H1 (cell line): ENCODE data around the gene TMCC1. TPM values are rescaled to one million over a fixed set of nuclear protein-coding genes. Genes with fewer than 3 reads are reported as not detected.

Experiments
- CTCF ChIA-PET: fragments of 300-600 bp; sonication (Branson Sonifier 250); formaldehyde crosslinking; loops from one replicate; lab custom pipeline; 2021; ENCODE audit not compliant: partially characterized antibody; lab: Charles Lee
- POLR2A ChIA-PET: fragments of 300-600 bp; sonication (Branson Sonifier 250); formaldehyde crosslinking; loops from one replicate; lab custom pipeline; 2021; ENCODE audit warnings: inconsistent platforms; ENCODE audit not compliant: partially characterized antibody; lab: Charles Lee
- DNase-seq, 2 experiments: peaks; one replicate each; pipeline versions ENCODE4 v3.0.0 to v3.0.0-alpha.2; 2010 to 2022; ENCODE audit warnings: low spot score in 2 of 2, low read depth in 1 of 2, mixed read lengths in 1 of 2
- FAIRE-seq: peaks from 2 replicates; lab custom pipeline; 2011; peaks lifted over from hg19 to GRCh38; lab: Jason Lieb, UNC
- H2AFZ ChIP-seq: 2 replicates; pipeline ENCODE4 v1.8.1; 2012; ENCODE audit warnings: low read length, inconsistent platforms
- H2AK5ac ChIP-seq: 2 replicates; pipeline ENCODE4 v1.6.1; 2013; ENCODE audit warnings: low read depth, low read length
- H2BK120ac ChIP-seq: replicated peaks from 2 replicates; pipeline ENCODE3; 2013; ENCODE audit warnings: low read depth, low read length, inconsistent platforms
- H2BK12ac ChIP-seq: 2 replicates; pipeline ENCODE4 v1.6.1; 2013; ENCODE audit warnings: low read depth, low read length
- H2BK15ac ChIP-seq: 2 replicates; pipeline ENCODE4 v1.6.1; 2013; ENCODE audit warnings: low read length
- H2BK20ac ChIP-seq: 2 replicates; pipeline ENCODE4 v1.6.1; 2013; ENCODE audit warnings: low read length
- H2BK5ac ChIP-seq: 2 replicates; pipeline ENCODE4 v1.6.1; 2013; ENCODE audit warnings: low read depth, low read length
- H3K14ac ChIP-seq: 2 replicates; pipeline ENCODE4 v1.6.1; 2013; ENCODE audit warnings: inconsistent platforms; ENCODE audit not compliant: insufficient read length
- H3K18ac ChIP-seq: 2 replicates; pipeline ENCODE4 v1.6.1; 2013; ENCODE audit warnings: low read length; ENCODE audit errors: extremely low read depth
- H3K23ac ChIP-seq: 2 replicates; pipeline ENCODE4 v1.6.1; 2013; ENCODE audit warnings: inconsistent platforms; ENCODE audit not compliant: insufficient read length
- H3K23me2 ChIP-seq: 2 replicates; pipeline ENCODE4 v1.6.1; 2013; ENCODE audit warnings: low read depth, low read length
- H3K27ac ChIP-seq: 2 replicates; pipeline ENCODE4 v1.6.1; 2011; ENCODE audit warnings: low read depth, low read length, inconsistent platforms
- H3K27me3 ChIP-seq, 4 experiments: replicated peaks in 1 of 4; 1 replicate in 1 of 4; 2 replicates in 3 of 4; pipeline versions ENCODE4 v1.6.1 to v1.8.1; 2011 to 2013; ENCODE audit warnings: low read length in 3 of 4, mild to moderate bottlenecking in 3 of 4, inconsistent platforms in 2 of 4, mixed read lengths in 2 of 4, moderate library complexity in 1 of 4; ENCODE audit not compliant: control insufficient read depth in 3 of 4, insufficient read depth in 3 of 4; ENCODE audit errors: extremely low read depth in 1 of 4
- H3K36me3 ChIP-seq, 4 experiments: 2 replicates each; pipeline versions ENCODE4 v1.6.1 to v1.8.1; 2011 to 2013; ENCODE audit warnings: mild to moderate bottlenecking in 4 of 4, low read length in 3 of 4, moderate library complexity in 2 of 4, control low read depth in 1 of 4, inconsistent platforms in 1 of 4; ENCODE audit not compliant: insufficient read depth in 4 of 4, control insufficient read depth in 2 of 4
- H3K4ac ChIP-seq: replicated peaks from 2 replicates; pipeline ENCODE3; 2013; ENCODE audit warnings: low read length, low read depth, mixed read lengths, inconsistent platforms; ENCODE audit not compliant: insufficient read length
- H3K4me1 ChIP-seq, 4 experiments: replicated peaks in 1 of 4; 1 replicate in 1 of 4; 2 replicates in 3 of 4; pipeline versions ENCODE4 v1.6.1 to v1.8.1; 2011 to 2013; ENCODE audit warnings: low read length in 3 of 4, inconsistent platforms in 2 of 4, mixed read lengths in 1 of 4; ENCODE audit not compliant: insufficient read depth in 4 of 4, control insufficient read depth in 3 of 4
- H3K4me2 ChIP-seq, 2 experiments: 2 replicates each; pipeline versions ENCODE4 v1.6.1 to v1.8.1; 2011 to 2013; ENCODE audit warnings: low read depth in 2 of 2, low read length in 2 of 2, control low read depth in 1 of 2, inconsistent platforms in 1 of 2, mild to moderate bottlenecking in 1 of 2; ENCODE audit not compliant: insufficient read depth in 1 of 2
- H3K4me3 ChIP-seq, 4 experiments: fragments of 200-600, 300-600 bp in 1 of 4; sonication (generic), shearing (Covaris generic), sonication (Bioruptor Twin) in 1 of 4; 2 replicates each; pipeline versions ENCODE4 v1.5.1 to v1.8.1; 2011 to 2016; ENCODE audit warnings: low read length in 4 of 4, low read depth in 3 of 4, control low read depth in 2 of 4, inconsistent platforms in 2 of 4, mild to moderate bottlenecking in 2 of 4, mixed read lengths in 1 of 4, moderate library complexity in 1 of 4; ENCODE audit not compliant: insufficient read depth in 2 of 4; ENCODE audit errors: extremely low read depth in 1 of 4
- H3K56ac ChIP-seq: replicated peaks from 2 replicates; pipeline ENCODE3; 2013; ENCODE audit warnings: low read depth, mild to moderate bottlenecking, mixed read lengths, low read length, inconsistent platforms; ENCODE audit not compliant: insufficient read length
- H3K79me1 ChIP-seq: 2 replicates; pipeline ENCODE4 v1.6.1; 2013; ENCODE audit warnings: low read depth, low read length, control low read depth
- H3K79me2 ChIP-seq, 2 experiments: 2 replicates each; pipeline versions ENCODE4 v1.6.1 to v1.8.1; 2012 to 2013; ENCODE audit warnings: low read length in 2 of 2, mild to moderate bottlenecking in 2 of 2, inconsistent platforms in 1 of 2; ENCODE audit not compliant: insufficient read depth in 2 of 2, control insufficient read depth in 1 of 2
- H3K9ac ChIP-seq, 4 experiments: replicated peaks in 1 of 4; 1 replicate in 1 of 4; 2 replicates in 3 of 4; pipeline versions ENCODE4 v1.6.1 to v1.8.1; 2011 to 2013; ENCODE audit warnings: low read depth in 3 of 4, low read length in 3 of 4, control low read depth in 2 of 4, mild to moderate bottlenecking in 2 of 4, moderate library complexity in 2 of 4, inconsistent platforms in 1 of 4; ENCODE audit errors: extremely low read depth in 1 of 4
- H3K9me3 ChIP-seq, 2 experiments: 2 replicates each; pipeline versions ENCODE4 v1.6.1 to v1.8.1; 2012 to 2013; ENCODE audit warnings: mild to moderate bottlenecking in 2 of 2, moderate library complexity in 2 of 2, control low read depth in 1 of 2, inconsistent platforms in 1 of 2, low read depth in 1 of 2, low read length in 1 of 2, mixed read lengths in 1 of 2; ENCODE audit not compliant: insufficient read depth in 2 of 2
- H4K20me1 ChIP-seq, 2 experiments: replicated peaks in 1 of 2; 2 replicates each; pipeline versions ENCODE3 to v1.8.1; 2011 to 2013; ENCODE audit warnings: inconsistent platforms in 2 of 2, low read length in 2 of 2, mild to moderate bottlenecking in 1 of 2; ENCODE audit not compliant: insufficient read depth in 2 of 2, control insufficient read depth in 1 of 2
- H4K5ac ChIP-seq: 2 replicates; pipeline ENCODE4 v1.6.1; 2013; ENCODE audit warnings: low read length, low read depth, mixed read lengths, inconsistent platforms; ENCODE audit not compliant: insufficient read length
- H4K8ac ChIP-seq: 2 replicates; pipeline ENCODE4 v1.8.0; 2013; ENCODE audit warnings: mild to moderate bottlenecking, moderate library complexity, low read length, inconsistent platforms; ENCODE audit not compliant: insufficient read depth; ENCODE audit errors: extremely low read depth
- H4K91ac ChIP-seq: replicated peaks from 2 replicates; pipeline ENCODE3; 2013; ENCODE audit warnings: low read length, mixed read lengths, inconsistent platforms; ENCODE audit not compliant: insufficient read length
- ASH2L ChIP-seq: fragments of 200-600, 300-600 bp; sonication (generic); IDR thresholded peaks from one replicate; pipeline ENCODE4 v1.7.1; 2017; ENCODE audit warnings: low read length
- ATF2 ChIP-seq: IDR thresholded peaks from 2 replicates; pipeline ENCODE4 v1.6.1; 2012; ENCODE audit warnings: low read length, inconsistent platforms
- CBX5 ChIP-seq: fragments of 300-800, 300-1000 bp; sonication (generic); IDR thresholded peaks from 2 replicates; pipeline ENCODE4 v1.7.1; 2016; ENCODE audit warnings: antibody characterized with exemption, low read length, low read depth
- GTF2F1 ChIP-seq: IDR thresholded peaks from 2 replicates; pipeline ENCODE4 v1.6.1; 2012; ENCODE audit warnings: low read depth, low read length, improper control_type of control experiment, borderline replicate concordance
- MAFK ChIP-seq: IDR thresholded peaks from 2 replicates; pipeline ENCODE4 v1.6.1; 2012; ENCODE audit warnings: low read depth, mild to moderate bottlenecking, improper control_type of control experiment, low read length
- POU5F1 ChIP-seq: IDR thresholded peaks from 2 replicates; pipeline ENCODE4 v1.6.1; 2011; ENCODE audit warnings: low read depth, mild to moderate bottlenecking, low read length, moderate library complexity
- RBBP5 ChIP-seq: IDR thresholded peaks from 2 replicates; pipeline ENCODE4 v1.7.1; 2012; ENCODE audit warnings: low read depth, mild to moderate bottlenecking, inconsistent platforms, low read length, moderate library complexity, borderline replicate concordance
- SIRT6 ChIP-seq: IDR thresholded peaks from one replicate; pipeline ENCODE4 v1.7.1; 2012; ENCODE audit warnings: low read length, inconsistent platforms
- TAF7 ChIP-seq: optimal IDR thresholded peaks from 2 replicates; pipeline ENCODE3; 2011; ENCODE audit warnings: low read depth, mild to moderate bottlenecking, inconsistent platforms, low read length, moderate library complexity, borderline replicate concordance
- USF2 ChIP-seq: IDR thresholded peaks from 2 replicates; pipeline ENCODE4 v1.6.1; 2011; ENCODE audit warnings: low read length, improper control_type of control experiment
- WGBS, 2 experiments: shearing (Covaris generic) in 1 of 2; methylation state at CpG; one replicate each; pipeline versions ENCODE4 v1.1.6 to v1.1.7; 2013 to 2015; ENCODE audit warnings: low lambda C conversion rate in 2 of 2, mixed read lengths in 2 of 2, inconsistent platforms in 1 of 2, low coverage in 1 of 2, missing lambda C conversion rate in 1 of 2; ENCODE audit not compliant: insufficient replicate concordance in 2 of 2, insufficient coverage in 1 of 2, insufficient read length in 1 of 2; ENCODE audit errors: extremely low coverage in 1 of 2, missing lambda C conversion rate in 1 of 2; 5-methylcytosine and 5-hydroxymethylcytosine counted together
- polyA plus RNA-seq, 7 experiments: library from polyadenylated mRNA; depleted of rRNA in 3 of 7; stranded (reverse) in 5 of 7; unstranded in 2 of 7; fragments of >200 nt in 5 of 7; fragments of 200-250 nt in 2 of 7; gene quantifications; 1 replicate in 5 of 7; 2 replicates in 1 of 7; 4 replicates in 1 of 7; pipeline versions ENCODE4 v1.2.1 to v1.2.3, GENCODE V29; 2011 to 2013; ENCODE audit warnings: missing spikeins in 2 of 7, mixed read lengths in 2 of 7
- total RNA-seq: library from RNA; stranded (reverse); fragmentation: NEBNext Ultra II Directional; extraction: Animal tissue kit (Norgen Biotek cat#: 25700); gene quantifications from 2 replicates; pipeline ENCODE4 v1.2.1, GENCODE V29; 2021

The TMCC1 gene
- total and polyA plus RNA-seq, 2 of the 8 experiments (the other 6 are each of a cell fraction or from before 2014, with no cell fraction given), result 10.4 to 27.1 TPM

GRCh38 chr3:129636082-129636481, 257.4 kb downstream of the TMCC1 start:
- Histone ChIP-seq H3K36me3 (no peaks in the 10 kb centered on the region), H3K23me2 (no peaks in the 10 kb centered on the region), H3K4me2 (no peak overlapping the region), H4K91ac (no peak overlapping the region), H3K18ac (no peak overlapping the region), H3K79me2 (no peaks in the 10 kb centered on the region), H3K4me1 (no peaks in the 10 kb centered on the region), H3K9ac (no peak overlapping the region), H3K23ac (no peak overlapping the region), H4K8ac (no peak overlapping the region), H3K9me3 (no peaks in the 10 kb centered on the region; a peak in 1 of 4 replicates), H3K4me3 (no peak overlapping the region), H3K4ac (no peak overlapping the region), H2BK15ac (no peak overlapping the region), H2BK5ac (no peak overlapping the region), H4K20me1 (no peaks in the 10 kb centered on the region), H4K5ac (no peak overlapping the region), H2BK12ac (no peak overlapping the region), H3K27me3 (no peaks in the 10 kb centered on the region), H2AK5ac (no peak overlapping the region), H3K14ac (no peak overlapping the region), H2AFZ (no peak overlapping the region), H3K27ac (no peak overlapping the region), H3K79me1 (no peaks in the 10 kb centered on the region), H3K56ac (no peak overlapping the region), H2BK120ac (no peak overlapping the region), H2BK20ac (no peak overlapping the region)
- TF ChIP-seq ASH2L (no peak), ATF2 (no peak), TAF7 (no peak), RBBP5 (no peak), USF2 (no peak), MAFK (no peak), CBX5 (no peak), SIRT6 (no peak), GTF2F1 (no peak), POU5F1 (no peak)
- no peak for FAIRE-seq
- POLR2A ChIA-PET, result no interaction called here
- WGBS, 2 experiments, result 96% methylated on average over 3 of the region's 3 CpGs; no CpG with 5 or more reads in 1 of the 2 experiments
- no peak for DNase-seq
- CTCF ChIA-PET, result interaction anchor here (1.4 to 10.7 kb wide), 4 partner anchors 13 to 192 kb away, joined by 3 to 149 read pairs (median 4); no protein-coding TSS in a partner anchor
